ENCODE data around the gene UCK2. TPM values are rescaled to one million over a fixed set of nuclear protein-coding genes. Genes with fewer than 3 reads are reported as not detected.

The UCK2 gene
- total and polyA plus RNA-seq, 9 of the 15 experiments (the other 6 are each of a cell fraction or from before 2014, with no cell fraction given) = 71.6 to 145 (median 95.8) TPM

DNA sequence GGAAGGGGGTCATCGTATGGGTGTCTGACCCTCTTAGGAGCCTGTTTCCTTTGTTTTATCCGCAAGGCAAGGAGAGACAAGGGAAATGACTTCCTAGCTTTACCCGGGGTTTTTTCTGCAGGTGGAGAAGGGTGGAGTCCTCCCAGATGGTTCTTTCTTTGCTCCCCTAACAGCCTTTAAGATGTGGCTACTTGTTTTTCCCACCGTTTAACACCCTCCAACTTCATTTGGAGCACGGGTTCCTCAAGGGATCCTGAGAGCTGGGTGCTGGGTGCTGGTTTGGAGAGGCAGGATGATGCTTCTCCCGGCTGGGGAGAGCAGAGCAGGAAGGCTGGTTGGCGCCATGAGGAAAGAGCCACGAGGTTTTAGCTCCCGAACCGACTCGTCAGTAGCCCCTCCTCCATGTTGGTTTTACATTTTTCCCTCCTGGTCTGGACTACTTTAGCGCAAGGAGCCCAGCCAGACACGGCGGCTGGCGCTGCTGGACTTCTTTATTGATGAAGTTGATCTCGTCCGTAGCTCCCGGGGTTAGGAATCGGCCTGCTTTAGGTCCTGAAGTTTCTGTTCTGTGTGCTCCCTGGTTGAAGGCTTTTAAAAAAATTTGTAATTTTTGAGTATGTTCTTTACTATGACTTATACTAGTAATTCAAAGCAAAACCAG is 1.4 kb downstream of the UCK2 start (continued):
- TF ChIP-seq, protein P1, sequence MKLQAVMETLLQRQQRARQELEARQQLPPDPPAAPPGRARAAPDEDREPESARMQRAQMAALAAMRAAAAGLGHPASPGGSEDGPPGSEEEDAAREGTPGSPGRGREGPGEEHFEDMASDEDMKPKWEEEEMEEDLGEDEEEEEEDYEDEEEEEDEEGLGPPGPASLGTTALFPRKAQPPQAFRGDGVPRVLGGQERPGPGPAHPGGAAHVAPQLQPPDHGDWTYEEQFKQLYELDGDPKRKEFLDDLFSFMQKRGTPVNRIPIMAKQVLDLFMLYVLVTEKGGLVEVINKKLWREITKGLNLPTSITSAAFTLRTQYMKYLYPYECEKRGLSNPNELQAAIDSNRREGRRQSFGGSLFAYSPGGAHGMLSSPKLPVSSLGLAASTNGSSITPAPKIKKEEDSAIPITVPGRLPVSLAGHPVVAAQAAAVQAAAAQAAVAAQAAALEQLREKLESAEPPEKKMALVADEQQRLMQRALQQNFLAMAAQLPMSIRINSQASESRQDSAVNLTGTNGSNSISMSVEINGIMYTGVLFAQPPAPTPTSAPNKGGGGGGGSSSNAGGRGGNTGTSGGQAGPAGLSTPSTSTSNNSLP (IDR thresholded peaks at IDR 0.05; ENCODE audit: borderline replicate concordance, low read depth, low read length) = no peak
- TF ChIP-seq GABPA (tag; conservative IDR thresholded peaks at IDR 0.05; ENCODE audit: low read depth) (no peak), CHD4 (IDR thresholded peaks at IDR 0.05; ENCODE audit: insufficient read depth, insufficient replicate concordance, low read depth, low read length, poor library complexity, severe bottlenecking) (no peak), ZNF143 (CRISPR knock-in tag; IDR thresholded peaks at IDR 0.05) (no peak), MYNN (IDR thresholded peaks at IDR 0.05) (no peak), MYNN (CRISPR knock-in tag; IDR thresholded peaks at IDR 0.05) (no peak), ZNF561 (CRISPR knock-in tag; conservative IDR thresholded peaks at IDR 0.05) (0 out of 2 replicates have a peak, but pooled peaks have one; percentile 26), TGIF2 (CRISPR knock-in tag; IDR thresholded peaks at IDR 0.05) (no peak), MXI1 (IDR thresholded peaks at IDR 0.05; ENCODE audit: low read depth, low read length) (0 out of 2 replicates have a peak, but pooled peaks have one; percentile 7), YY1 (IDR thresholded peaks at IDR 0.05; ENCODE audit: borderline replicate concordance in 1 of 3, control insufficient read depth in 1 of 3, extremely low read depth in 1 of 3, insufficient read depth in 3 of 3, insufficient read length in 1 of 3, insufficient replicate concordance in 2 of 3, low read depth in 1 of 3, low read length in 2 of 3) (peak; percentile 65 to 94 (median 82)), ZNF124 (CRISPR knock-in tag; IDR thresholded peaks at IDR 0.05) (no peak), DNMT1 (IDR thresholded peaks at IDR 0.05) (no peak), ZNF407 (IDR thresholded peaks at IDR 0.05; ENCODE audit: low read depth) (no peak)

All from K562 (cell line).